ENCODE measurements around the gene PDAP1. TPM values are rescaled to one million over a fixed set of nuclear protein-coding genes. Genes with fewer than 3 reads are reported as not detected.

The PDAP1 gene
- polyA plus RNA-seq, 1 of the 3 experiments (the other 2 are of a cell fraction): 389 TPM

DNA sequence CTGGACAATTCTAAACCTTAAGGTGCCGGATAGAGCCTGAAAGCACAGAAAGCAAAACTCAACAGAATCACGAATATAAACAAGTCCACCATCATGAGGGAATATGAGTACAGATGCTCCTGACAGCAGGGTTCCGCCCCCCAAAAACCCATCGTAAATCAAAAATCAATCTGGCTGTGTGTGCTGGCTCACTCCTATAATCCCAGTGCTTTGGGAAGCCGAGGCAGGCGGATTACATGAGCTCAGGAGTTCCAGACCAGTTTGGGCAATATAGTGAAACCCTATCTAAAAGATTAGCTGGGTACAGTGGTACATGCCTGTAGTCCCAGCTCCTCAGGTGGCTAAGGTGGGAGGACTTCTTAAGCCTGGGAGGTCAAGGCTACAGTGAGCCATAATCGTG, 12.6 kb upstream of the PDAP1 start (continued):
- TF ChIP-seq, protein P1, sequence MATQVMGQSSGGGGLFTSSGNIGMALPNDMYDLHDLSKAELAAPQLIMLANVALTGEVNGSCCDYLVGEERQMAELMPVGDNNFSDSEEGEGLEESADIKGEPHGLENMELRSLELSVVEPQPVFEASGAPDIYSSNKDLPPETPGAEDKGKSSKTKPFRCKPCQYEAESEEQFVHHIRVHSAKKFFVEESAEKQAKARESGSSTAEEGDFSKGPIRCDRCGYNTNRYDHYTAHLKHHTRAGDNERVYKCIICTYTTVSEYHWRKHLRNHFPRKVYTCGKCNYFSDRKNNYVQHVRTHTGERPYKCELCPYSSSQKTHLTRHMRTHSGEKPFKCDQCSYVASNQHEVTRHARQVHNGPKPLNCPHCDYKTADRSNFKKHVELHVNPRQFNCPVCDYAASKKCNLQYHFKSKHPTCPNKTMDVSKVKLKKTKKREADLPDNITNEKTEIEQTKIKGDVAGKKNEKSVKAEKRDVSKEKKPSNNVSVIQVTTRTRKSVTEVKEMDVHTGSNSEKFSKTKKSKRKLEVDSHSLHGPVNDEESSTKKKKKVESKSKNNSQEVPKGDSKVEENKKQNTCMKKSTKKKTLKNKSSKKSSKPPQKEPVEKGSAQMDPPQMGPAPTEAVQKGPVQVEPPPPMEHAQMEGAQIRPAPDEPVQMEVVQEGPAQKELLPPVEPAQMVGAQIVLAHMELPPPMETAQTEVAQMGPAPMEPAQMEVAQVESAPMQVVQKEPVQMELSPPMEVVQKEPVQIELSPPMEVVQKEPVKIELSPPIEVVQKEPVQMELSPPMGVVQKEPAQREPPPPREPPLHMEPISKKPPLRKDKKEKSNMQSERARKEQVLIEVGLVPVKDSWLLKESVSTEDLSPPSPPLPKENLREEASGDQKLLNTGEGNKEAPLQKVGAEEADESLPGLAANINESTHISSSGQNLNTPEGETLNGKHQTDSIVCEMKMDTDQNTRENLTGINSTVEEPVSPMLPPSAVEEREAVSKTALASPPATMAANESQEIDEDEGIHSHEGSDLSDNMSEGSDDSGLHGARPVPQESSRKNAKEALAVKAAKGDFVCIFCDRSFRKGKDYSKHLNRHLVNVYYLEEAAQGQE (IDR thresholded peaks at IDR 0.05; ENCODE audit: low read depth, low read length): no peak
- no peak for TF ChIP-seq FOXM1 (IDR thresholded peaks at IDR 0.05; ENCODE audit: low read depth)
- no peak for TF ChIP-seq NRF1 (IDR thresholded peaks at IDR 0.05; ENCODE audit: low read depth, low read length)
- TF ChIP-seq RFX5 (IDR thresholded peaks at IDR 0.05; ENCODE audit: low read length): no peak
- no peak for TF ChIP-seq TEAD4 (IDR thresholded peaks at IDR 0.05; ENCODE audit: borderline replicate concordance, insufficient read depth)
- TF ChIP-seq, protein P2, sequence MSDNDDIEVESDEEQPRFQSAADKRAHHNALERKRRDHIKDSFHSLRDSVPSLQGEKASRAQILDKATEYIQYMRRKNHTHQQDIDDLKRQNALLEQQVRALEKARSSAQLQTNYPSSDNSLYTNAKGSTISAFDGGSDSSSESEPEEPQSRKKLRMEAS (IDR thresholded peaks at IDR 0.05; ENCODE audit: low read depth): no peak
- no peak for TF ChIP-seq CHD2 (IDR thresholded peaks at IDR 0.05; ENCODE audit: low read length, partially characterized antibody)

DNA sequence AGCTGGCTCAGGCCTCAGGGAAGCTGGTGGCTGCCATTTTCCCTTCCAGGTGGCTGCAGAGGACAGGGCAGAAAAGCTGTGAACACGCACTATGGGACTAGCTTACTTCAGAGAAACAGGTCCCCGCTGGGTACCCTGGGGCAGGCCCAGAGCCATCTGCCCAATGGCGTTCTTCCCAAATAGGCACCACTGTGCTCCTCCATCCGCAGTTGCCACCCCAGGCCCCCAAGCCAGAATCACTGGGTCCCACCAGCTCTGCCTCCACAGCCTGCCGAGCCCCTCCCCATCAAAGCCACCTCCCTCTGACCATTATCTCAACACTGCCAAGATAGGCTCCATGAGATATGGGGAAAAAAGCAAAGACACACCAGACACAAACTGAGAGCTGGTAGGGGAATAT, 11.8 kb upstream of the PDAP1 start:
- no peaks in the 10 kb centered on the region for H3K4me1 ChIP-seq (ENCODE audit: control insufficient read depth in 1 of 2, insufficient read depth in 2 of 2, low read depth in 1 of 2, low read length in 1 of 2)
- 98% methylated on average over 5 of the region's 5 CpGs for WGBS (ENCODE audit: low lambda C conversion rate)

More for the DNA sequence above, 11.8 kb upstream of the PDAP1 start:
- Histone ChIP-seq H3K79me2 (ENCODE audit: insufficient read depth) (peaks cover 13% of the 10 kb centered on the region; the same call in 1 of the 2 replicates), H3K27ac (ENCODE audit: low read depth in 2 of 2, low read length in 1 of 2) (no peak overlapping the region), H3K4me3 (ENCODE audit: low read depth in 2 of 2, low read length in 1 of 2) (no peak overlapping the region), H2AFZ (ENCODE audit: low read depth) (no peak overlapping the region), H3K4me2 (no peak overlapping the region), H3F3A (replicated peaks; ENCODE audit: insufficient read depth) (peaks cover 17% of the 10 kb centered on the region), H3K27me3 (ENCODE audit: insufficient read depth) (no peaks in the 10 kb centered on the region), H3K36me3 (replicated peaks in 1 of 2; ENCODE audit: control insufficient read depth in 1 of 2, insufficient read depth in 2 of 2, low read length in 1 of 2) (peaks cover 60 to 69% of the 10 kb centered on the region in 2 experiments), H3K9me2 (no peaks in the 10 kb centered on the region), H4K20me1 (ENCODE audit: insufficient read depth) (peaks cover 5% of the 10 kb centered on the region; the same call in 1 of the 2 replicates), H3K9ac (no peak overlapping the region), H3K9me3 (no peaks in the 10 kb centered on the region)
- TF ChIP-seq, protein P1 (IDR thresholded peaks at IDR 0.05; ENCODE audit: low read depth, low read length): no peak
- TF ChIP-seq SMC3 (IDR thresholded peaks at IDR 0.05; ENCODE audit: low read depth, low read length) (no peak), RXRA (IDR thresholded peaks at IDR 0.05; ENCODE audit: borderline replicate concordance, low read depth) (no peak), CHD2 (IDR thresholded peaks at IDR 0.05; ENCODE audit: low read length, partially characterized antibody) (no peak), FOXJ3 (CRISPR knock-in tag; IDR thresholded peaks at IDR 0.05) (no peak), ELF1 (IDR thresholded peaks at IDR 0.05) (no peak), TAF1 (IDR thresholded peaks at IDR 0.05; ENCODE audit: borderline replicate concordance, low read depth, low read length) (no peak), NFIC (IDR thresholded peaks at IDR 0.05; ENCODE audit: borderline replicate concordance) (no peak), YY1 (IDR thresholded peaks at IDR 0.05; ENCODE audit: low read depth) (no peak), MXI1 (IDR thresholded peaks at IDR 0.05; ENCODE audit: low read depth, low read length) (no peak)
- TF ChIP-seq, protein P3, sequence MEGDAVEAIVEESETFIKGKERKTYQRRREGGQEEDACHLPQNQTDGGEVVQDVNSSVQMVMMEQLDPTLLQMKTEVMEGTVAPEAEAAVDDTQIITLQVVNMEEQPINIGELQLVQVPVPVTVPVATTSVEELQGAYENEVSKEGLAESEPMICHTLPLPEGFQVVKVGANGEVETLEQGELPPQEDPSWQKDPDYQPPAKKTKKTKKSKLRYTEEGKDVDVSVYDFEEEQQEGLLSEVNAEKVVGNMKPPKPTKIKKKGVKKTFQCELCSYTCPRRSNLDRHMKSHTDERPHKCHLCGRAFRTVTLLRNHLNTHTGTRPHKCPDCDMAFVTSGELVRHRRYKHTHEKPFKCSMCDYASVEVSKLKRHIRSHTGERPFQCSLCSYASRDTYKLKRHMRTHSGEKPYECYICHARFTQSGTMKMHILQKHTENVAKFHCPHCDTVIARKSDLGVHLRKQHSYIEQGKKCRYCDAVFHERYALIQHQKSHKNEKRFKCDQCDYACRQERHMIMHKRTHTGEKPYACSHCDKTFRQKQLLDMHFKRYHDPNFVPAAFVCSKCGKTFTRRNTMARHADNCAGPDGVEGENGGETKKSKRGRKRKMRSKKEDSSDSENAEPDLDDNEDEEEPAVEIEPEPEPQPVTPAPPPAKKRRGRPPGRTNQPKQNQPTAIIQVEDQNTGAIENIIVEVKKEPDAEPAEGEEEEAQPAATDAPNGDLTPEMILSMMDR (IDR thresholded peaks at IDR 0.05): no peak
- DNase-seq: no peak
- CTCF ChIA-PET: interaction anchor here (1.0 kb wide), 1 partner anchor 11 kb away, joined by 3 read pairs; the partner anchor contains the start of genes BUD31 and PDAP1
- POLR2A ChIA-PET: interaction anchor here (0.7 to 2.0 kb wide), 2 partner anchors 9 to 11 kb away, joined by 3 to 10 read pairs; partner anchors contain the start of genes BUD31 and PDAP1

Data from SK-N-SH (cell line).